ENCODE results near the gene DDX24. TPM values are rescaled to one million over a fixed set of nuclear protein-coding genes. Genes with fewer than 3 reads are reported as not detected.
A peak's percentile ranks its signal among the peaks of the same experiment; 100 is the strongest.

Gene DDX24
- total RNA-seq, 1 experiment from 2014 or later = 190 TPM

- no peak for TF ChIP-seq CTCF (IDR thresholded peaks at IDR 0.05; ENCODE audit: unreplicated experiment)
- peaks cover 40% of the 10 kb centered on the region for H3K36me3 Mint-ChIP-seq (ENCODE audit: insufficient read depth, unreplicated experiment)
- H3K4me1 Mint-ChIP-seq (ENCODE audit: low read depth, unreplicated experiment) = no peaks in the 10 kb centered on the region
- H3K9me3 Mint-ChIP-seq (ENCODE audit: low read depth, unreplicated experiment) = no peaks in the 10 kb centered on the region
- no TSS peak for BruUV-seq (replicated peaks)
- no peak overlapping the region for H3K27ac Mint-ChIP-seq (ENCODE audit: unreplicated experiment)
- H3K4me3 Mint-ChIP-seq (ENCODE audit: low read depth, unreplicated experiment) = no peak overlapping the region
- H3K27me3 Mint-ChIP-seq (ENCODE audit: unreplicated experiment) = no peaks in the 10 kb centered on the region
- DNase-seq = no peak
- CTCF ChIA-PET = interaction anchor here (1.6 kb wide), 1 partner anchor 26 kb away, joined by 4 read pairs; no protein-coding TSS in a partner anchor
- intact Hi-C loops (cut with micrococcal nuclease; ENCODE audit: unreplicated experiment) = no loop called here
Observed at GRCh38 chr14:94038921-94039629, 41.9 kb downstream of the DDX24 start.

GRCh38 chr14:94038510-94038909, 42.5 kb downstream of the DDX24 start:
- BruUV-seq (replicated peaks) = no TSS peak
- intact Hi-C loops (cut with micrococcal nuclease; ENCODE audit: unreplicated experiment) = no loop called here
- Mint-ChIP-seq H3K27me3 (ENCODE audit: unreplicated experiment) (no peaks in the 10 kb centered on the region), H3K27ac (ENCODE audit: unreplicated experiment) (no peak overlapping the region), H3K4me1 (ENCODE audit: low read depth, unreplicated experiment) (no peaks in the 10 kb centered on the region), H3K36me3 (ENCODE audit: insufficient read depth, unreplicated experiment) (peaks cover 40% of the 10 kb centered on the region), H3K4me3 (ENCODE audit: low read depth, unreplicated experiment) (no peak overlapping the region), H3K9me3 (ENCODE audit: low read depth, unreplicated experiment) (no peaks in the 10 kb centered on the region)
- CTCF ChIA-PET = interaction anchor here (1.6 kb wide), 1 partner anchor 27 kb away, joined by 4 read pairs; no protein-coding TSS in a partner anchor
- no peak for TF ChIP-seq CTCF (IDR thresholded peaks at IDR 0.05; ENCODE audit: unreplicated experiment)
- DNase-seq = no peak

GRCh38 chr14:94037954-94038353, 43.0 kb downstream of the DDX24 start:
- Mint-ChIP-seq H3K27me3 (ENCODE audit: unreplicated experiment) (no peaks in the 10 kb centered on the region), H3K9me3 (ENCODE audit: low read depth, unreplicated experiment) (no peaks in the 10 kb centered on the region), H3K4me1 (ENCODE audit: low read depth, unreplicated experiment) (no peaks in the 10 kb centered on the region), H3K36me3 (ENCODE audit: insufficient read depth, unreplicated experiment) (peaks cover 38% of the 10 kb centered on the region), H3K4me3 (ENCODE audit: low read depth, unreplicated experiment) (no peak overlapping the region), H3K27ac (ENCODE audit: unreplicated experiment) (no peak overlapping the region)
- CTCF ChIA-PET = no interaction called here
- no peak for DNase-seq
- BruUV-seq (replicated peaks) = no TSS peak
- intact Hi-C loops (cut with micrococcal nuclease; ENCODE audit: unreplicated experiment) = no loop called here
- TF ChIP-seq CTCF (IDR thresholded peaks at IDR 0.05; ENCODE audit: unreplicated experiment) = no peak

GRCh38 chr14:94036313-94037167, 44.5 kb downstream of the DDX24 start:
- no peaks in the 10 kb centered on the region for H3K27me3 Mint-ChIP-seq (ENCODE audit: unreplicated experiment)
- no peak overlapping the region for H3K4me3 Mint-ChIP-seq (ENCODE audit: low read depth, unreplicated experiment)
- CTCF ChIA-PET = interaction anchor here (0.6 to 1.5 kb wide), 8 partner anchors 9 to 100 kb away, joined by 3 to 18 read pairs (median 4); partner anchors contain the start of genes IFI27 and IFI27L2
- peaks cover 25% of the 10 kb centered on the region for H3K36me3 Mint-ChIP-seq (ENCODE audit: insufficient read depth, unreplicated experiment)
- peak; percentile 73 for DNase-seq
- H3K27ac Mint-ChIP-seq (ENCODE audit: unreplicated experiment) = no peak overlapping the region
- TF ChIP-seq CTCF (IDR thresholded peaks at IDR 0.05; ENCODE audit: unreplicated experiment) = peak; percentile 59
- no peaks in the 10 kb centered on the region for H3K9me3 Mint-ChIP-seq (ENCODE audit: low read depth, unreplicated experiment)
- H3K4me1 Mint-ChIP-seq (ENCODE audit: low read depth, unreplicated experiment) = no peaks in the 10 kb centered on the region
- intact Hi-C loops (cut with micrococcal nuclease; ENCODE audit: unreplicated experiment) = no loop called here
- BruUV-seq (replicated peaks) = no TSS peak

Data from Calu3 (cell line).